Prostate gland (tissue), 2 donors: Measurements from ENCODE around the gene CAPN13. TPM values are rescaled to one million over a fixed set of nuclear protein-coding genes. Genes with fewer than 3 reads are reported as not detected.

ENCODE experiments used
- DNase-seq: peaks from one replicate; pipeline ENCODE4 v3.0.0-alpha.2; 2019; ENCODE audit warnings: low spot score
- H3K27ac ChIP-seq, 2 donors: fragments of 200-600 bp; sonication (generic); 2 replicates each; pipeline ENCODE4 v1.5.1; 2017 to 2019
- H3K27me3 ChIP-seq: fragments of 200-600 bp; sonication (generic); replicated peaks from 2 replicates; pipeline ENCODE4 v1.5.1; 2019; ENCODE audit not compliant: insufficient read depth
- H3K36me3 ChIP-seq, 2 donors: fragments of 200-600 bp; sonication (generic); 1 replicate in 1 of 2; 2 replicates in 1 of 2; pipeline versions ENCODE4 v1.5.1 to v1.8.1; 2017 to 2019
- H3K4me1 ChIP-seq: fragments of 200-600 bp; sonication (generic); replicated peaks from 2 replicates; pipeline ENCODE4 v1.5.1; 2019
- H3K4me3 ChIP-seq, 2 donors: fragments of 200-600 bp; sonication (generic); 2 replicates each; pipeline ENCODE4 v1.5.1; 2017 to 2019
- H3K9me3 ChIP-seq: fragments of 200-600 bp; sonication (generic); 2 replicates; pipeline ENCODE4 v1.5.1; 2017
- POLR2A ChIP-seq: fragments of 450-650 bp; IDR thresholded peaks from one replicate; pipeline ENCODE4 v1.6.1; 2016; ENCODE audit warnings: antibody characterized with exemption, mild to moderate bottlenecking
- POLR2AphosphoS5 ChIP-seq: sonication (generic); formaldehyde crosslinking; IDR thresholded peaks from one replicate; pipeline ENCODE4 v1.6.1; 2017; ENCODE audit warnings: antibody characterized with exemption
- WGBS: methylation state at CpG from one replicate; pipeline ENCODE4 v1.1.5; 2018; 5-methylcytosine and 5-hydroxymethylcytosine counted together
- intact Hi-C: fragments of 100-400 bp; cut with DNase I; formaldehyde crosslinking; loops from one replicate; pipeline ENCODE4 v1.14.2; 2022
- total RNA-seq, 2 donors: library from RNA; depleted of rRNA; stranded (reverse); fragments of >200 nt; gene quantifications; one replicate each; pipeline ENCODE4 v1.1.0, GENCODE V29; 2016
- TF ChIP-seq, protein P1 (sequence below), 4 experiments: fragments of 200-600 bp in 2 of 4; fragments of 450-650 bp in 2 of 4; sonication (generic) in 2 of 4; IDR thresholded peaks; 1 replicate in 3 of 4; 2 replicates in 1 of 4; pipeline ENCODE4 v1.5.1; 2016 to 2019; ENCODE audit warnings: antibody characterized with exemption in 4 of 4, mild to moderate bottlenecking in 2 of 4, moderate library complexity in 2 of 4

Gene CAPN13
- total RNA-seq, 2 donors from 2014 or later = 2.0 to 5.7 TPM

DNA sequence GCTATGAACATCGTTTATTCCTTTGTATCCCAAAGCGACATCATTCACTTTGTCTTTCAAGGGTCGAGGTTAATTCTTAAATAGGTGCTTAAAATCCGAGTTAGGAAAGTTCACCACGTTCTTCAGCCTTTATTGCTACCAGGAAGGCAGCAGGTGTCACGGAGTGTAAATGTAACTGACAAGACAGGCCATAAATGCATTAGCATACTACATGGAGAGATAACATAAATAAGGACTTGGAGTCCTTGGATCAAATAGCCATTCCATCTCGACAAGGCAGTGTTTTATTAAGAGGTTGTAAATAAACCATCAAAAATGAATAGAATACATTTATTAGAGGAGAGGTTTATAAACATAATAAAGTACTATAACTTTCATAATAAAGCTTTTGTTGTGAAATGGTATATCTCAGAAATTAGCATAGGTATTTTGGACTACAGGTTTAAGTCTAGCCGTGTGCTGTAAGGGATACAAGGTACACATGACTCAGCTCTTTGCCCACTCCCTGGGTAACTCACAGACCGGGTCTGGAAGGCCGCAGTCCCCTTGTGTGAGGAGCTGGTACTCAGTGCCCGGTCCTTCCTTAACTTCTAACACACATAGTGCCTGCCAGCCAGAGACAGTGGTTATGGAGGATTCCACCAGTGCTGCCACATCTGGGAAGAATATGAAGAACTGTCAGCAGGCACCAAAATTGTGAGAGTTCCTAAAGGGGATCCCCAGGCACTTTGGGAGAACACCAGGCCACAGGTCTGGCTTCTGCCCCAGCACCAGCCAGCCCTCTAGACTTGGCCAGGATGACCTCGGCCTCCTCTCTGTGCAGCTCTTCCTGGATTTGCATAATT lies 29.4 kb downstream of the CAPN13 start:
- 58% methylated on average over 12 of the region's 12 CpGs for WGBS
- TF ChIP-seq POLR2AphosphoS5 = no peak
- TF ChIP-seq POLR2A = no peak
- TF ChIP-seq, protein P1, sequence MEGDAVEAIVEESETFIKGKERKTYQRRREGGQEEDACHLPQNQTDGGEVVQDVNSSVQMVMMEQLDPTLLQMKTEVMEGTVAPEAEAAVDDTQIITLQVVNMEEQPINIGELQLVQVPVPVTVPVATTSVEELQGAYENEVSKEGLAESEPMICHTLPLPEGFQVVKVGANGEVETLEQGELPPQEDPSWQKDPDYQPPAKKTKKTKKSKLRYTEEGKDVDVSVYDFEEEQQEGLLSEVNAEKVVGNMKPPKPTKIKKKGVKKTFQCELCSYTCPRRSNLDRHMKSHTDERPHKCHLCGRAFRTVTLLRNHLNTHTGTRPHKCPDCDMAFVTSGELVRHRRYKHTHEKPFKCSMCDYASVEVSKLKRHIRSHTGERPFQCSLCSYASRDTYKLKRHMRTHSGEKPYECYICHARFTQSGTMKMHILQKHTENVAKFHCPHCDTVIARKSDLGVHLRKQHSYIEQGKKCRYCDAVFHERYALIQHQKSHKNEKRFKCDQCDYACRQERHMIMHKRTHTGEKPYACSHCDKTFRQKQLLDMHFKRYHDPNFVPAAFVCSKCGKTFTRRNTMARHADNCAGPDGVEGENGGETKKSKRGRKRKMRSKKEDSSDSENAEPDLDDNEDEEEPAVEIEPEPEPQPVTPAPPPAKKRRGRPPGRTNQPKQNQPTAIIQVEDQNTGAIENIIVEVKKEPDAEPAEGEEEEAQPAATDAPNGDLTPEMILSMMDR (IDR thresholded peaks at IDR 0.05) = no peak
- Histone ChIP-seq H3K4me1 (no peaks in the 10 kb centered on the region), H3K9me3 (no peaks in the 10 kb centered on the region), H3K27ac (no peak overlapping the region), H3K27me3 (no peaks in the 10 kb centered on the region), H3K36me3 (no peaks in the 10 kb centered on the region), H3K4me3 (no peak overlapping the region)
- DNase-seq = no peak
- intact Hi-C loops = no loop called here

DNA sequence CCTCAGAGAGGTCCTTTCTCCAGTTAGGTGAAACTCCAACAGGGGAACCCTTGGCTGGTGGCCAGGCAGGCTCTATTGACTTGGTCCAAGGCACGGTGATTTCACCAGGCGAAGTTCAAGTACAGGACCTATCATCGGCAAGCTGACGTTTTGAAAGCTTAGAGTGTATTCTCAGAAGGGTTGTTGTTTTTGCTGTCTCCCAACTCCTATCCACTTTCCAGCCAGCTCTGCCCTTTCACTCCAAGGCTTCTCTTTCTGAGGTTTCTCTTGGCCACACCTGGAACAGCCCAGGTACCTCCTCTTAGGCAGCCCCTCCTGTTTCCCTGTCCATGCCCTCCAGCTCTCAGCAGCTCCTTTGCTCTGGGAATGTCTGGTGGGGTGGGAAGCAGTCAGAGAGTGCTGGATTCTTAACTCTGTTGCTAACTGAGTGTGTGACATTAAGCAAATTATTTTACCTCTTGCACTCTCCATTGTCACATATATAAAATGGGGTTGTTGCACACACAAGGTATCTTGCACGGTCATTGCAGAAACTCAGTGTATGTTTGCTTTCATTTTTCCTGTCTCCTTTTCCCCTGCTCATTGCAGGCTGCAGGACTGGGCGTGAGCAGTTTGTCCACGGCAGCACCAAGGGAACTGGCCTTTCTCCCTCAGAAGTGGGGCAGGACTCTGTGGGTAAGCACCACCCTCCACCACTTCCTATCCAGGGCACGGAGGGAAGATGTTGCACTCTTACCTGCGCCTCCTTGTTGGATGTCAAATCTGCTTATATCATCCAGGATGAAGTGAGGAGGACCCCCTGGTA lies 30.2 kb downstream of the CAPN13 start:
- Histone ChIP-seq H3K9me3 (no peaks in the 10 kb centered on the region), H3K27me3 (no peaks in the 10 kb centered on the region), H3K36me3 (no peaks in the 10 kb centered on the region), H3K4me3 (no peak overlapping the region), H3K4me1 (no peaks in the 10 kb centered on the region), H3K27ac (no peak overlapping the region)
- TF ChIP-seq POLR2A (no peak), POLR2AphosphoS5 (no peak)
- TF ChIP-seq, protein P1 (IDR thresholded peaks at IDR 0.05) = no peak
- WGBS = 67% methylated on average over 9 of the region's 9 CpGs
- intact Hi-C loops = no loop called here
- no peak for DNase-seq

DNA sequence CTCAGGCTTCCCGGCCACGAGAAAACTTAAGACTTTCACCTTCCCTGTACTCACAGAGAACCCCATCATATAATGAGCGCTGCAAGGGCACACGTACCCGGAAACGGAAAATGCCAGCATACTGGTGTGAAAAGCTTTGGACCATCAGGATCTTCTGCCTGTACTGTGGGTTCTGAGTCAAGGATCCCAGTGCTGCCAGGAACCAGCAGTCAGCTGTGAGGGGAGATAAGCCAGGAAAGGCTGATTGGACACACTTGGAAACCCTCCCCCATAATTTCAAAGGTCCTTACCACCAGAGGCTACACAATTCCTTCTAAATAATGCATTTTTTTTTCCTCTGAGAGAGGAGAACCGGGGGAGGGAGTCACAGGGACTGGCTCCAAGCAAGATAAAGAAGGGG lies 31.4 kb downstream of the CAPN13 start:
- no peak overlapping the region for H3K4me3 ChIP-seq
- intact Hi-C loops = no loop called here
- H3K9me3 ChIP-seq = no peaks in the 10 kb centered on the region
- 79% methylated on average over 7 of the region's 7 CpGs for WGBS
- H3K4me1 ChIP-seq = no peaks in the 10 kb centered on the region
- TF ChIP-seq POLR2AphosphoS5 (no peak), POLR2A (no peak)
- TF ChIP-seq, protein P1 (IDR thresholded peaks at IDR 0.05) = no peak
- no peak overlapping the region for H3K27ac ChIP-seq
- no peaks in the 10 kb centered on the region for H3K36me3 ChIP-seq
- no peaks in the 10 kb centered on the region for H3K27me3 ChIP-seq
- DNase-seq = no peak

DNA sequence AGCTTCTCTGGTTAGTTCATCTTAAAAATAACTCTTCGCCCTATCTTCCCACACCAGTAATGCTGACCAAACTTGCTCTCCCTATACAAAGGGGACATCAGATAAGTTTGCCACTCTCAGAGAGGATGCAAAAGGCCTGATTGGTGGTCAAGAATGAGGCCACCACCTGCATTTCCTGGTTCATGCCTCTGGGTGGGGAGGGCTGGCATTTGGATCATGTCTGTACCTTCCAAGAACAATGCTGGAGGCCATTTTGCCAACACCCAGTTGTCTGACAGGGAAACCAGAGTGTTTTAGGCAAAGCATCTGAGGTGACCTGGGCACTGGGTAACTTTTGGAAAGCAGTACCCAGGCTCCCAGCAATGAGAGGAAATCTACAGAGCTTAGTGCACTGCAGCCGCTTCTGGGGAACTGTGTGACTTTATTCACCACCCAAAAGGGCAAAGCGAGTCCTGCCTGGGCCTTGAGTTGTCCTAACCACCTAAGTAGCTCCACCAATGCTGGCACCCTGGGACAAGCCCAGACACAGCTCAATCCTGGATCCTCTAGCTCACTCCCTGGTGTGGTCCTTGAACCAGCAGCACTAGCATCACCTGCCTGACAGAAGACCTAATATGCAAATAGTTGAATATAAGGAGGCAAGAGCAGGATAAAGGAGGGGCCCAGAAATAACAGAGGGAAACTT lies 35.1 kb downstream of the CAPN13 start:
- TF ChIP-seq, protein P1 (IDR thresholded peaks at IDR 0.05) = no peak
- TF ChIP-seq POLR2AphosphoS5 (no peak), POLR2A (no peak)
- intact Hi-C loops = no loop called here
- WGBS = 100% methylated on average over 3 of the region's 3 CpGs
- Histone ChIP-seq H3K27me3 (no peaks in the 10 kb centered on the region), H3K27ac (no peak overlapping the region), H3K36me3 (no peaks in the 10 kb centered on the region), H3K9me3 (no peaks in the 10 kb centered on the region), H3K4me1 (no peaks in the 10 kb centered on the region), H3K4me3 (no peak overlapping the region)
- no peak for DNase-seq
